Measurements from ENCODE around the gene TBC1D22A. TPM values are rescaled to one million over a fixed set of nuclear protein-coding genes. Genes with fewer than 3 reads are reported as not detected.

Gene TBC1D22A
- polyA plus RNA-seq, 1 experiment, result 19.8 TPM

GRCh38 chr22:47127441-47127871 lies 365.0 kb downstream of the TBC1D22A start:
- no peaks in the 10 kb centered on the region for H3K9me3 ChIP-seq (ENCODE audit: control insufficient read depth, insufficient read depth, low read length)
- TF ChIP-seq, protein P1, sequence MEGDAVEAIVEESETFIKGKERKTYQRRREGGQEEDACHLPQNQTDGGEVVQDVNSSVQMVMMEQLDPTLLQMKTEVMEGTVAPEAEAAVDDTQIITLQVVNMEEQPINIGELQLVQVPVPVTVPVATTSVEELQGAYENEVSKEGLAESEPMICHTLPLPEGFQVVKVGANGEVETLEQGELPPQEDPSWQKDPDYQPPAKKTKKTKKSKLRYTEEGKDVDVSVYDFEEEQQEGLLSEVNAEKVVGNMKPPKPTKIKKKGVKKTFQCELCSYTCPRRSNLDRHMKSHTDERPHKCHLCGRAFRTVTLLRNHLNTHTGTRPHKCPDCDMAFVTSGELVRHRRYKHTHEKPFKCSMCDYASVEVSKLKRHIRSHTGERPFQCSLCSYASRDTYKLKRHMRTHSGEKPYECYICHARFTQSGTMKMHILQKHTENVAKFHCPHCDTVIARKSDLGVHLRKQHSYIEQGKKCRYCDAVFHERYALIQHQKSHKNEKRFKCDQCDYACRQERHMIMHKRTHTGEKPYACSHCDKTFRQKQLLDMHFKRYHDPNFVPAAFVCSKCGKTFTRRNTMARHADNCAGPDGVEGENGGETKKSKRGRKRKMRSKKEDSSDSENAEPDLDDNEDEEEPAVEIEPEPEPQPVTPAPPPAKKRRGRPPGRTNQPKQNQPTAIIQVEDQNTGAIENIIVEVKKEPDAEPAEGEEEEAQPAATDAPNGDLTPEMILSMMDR (IDR thresholded peaks at IDR 0.05; ENCODE audit: low read depth, low read length), result no peak
- ChIA-PET CTCF (no interaction called here), POLR2A (no interaction called here)
- H3K27me3 ChIP-seq (ENCODE audit: control insufficient read depth, insufficient read depth, low read length), result no peaks in the 10 kb centered on the region
- DNase-seq (ENCODE audit: low read depth, low spot score), result no peak
- no peak overlapping the region for H3K27ac ChIP-seq (ENCODE audit: low read depth, low read length)
- no peak overlapping the region for H3K4me3 ChIP-seq (ENCODE audit: low read depth, low read length)

DNA sequence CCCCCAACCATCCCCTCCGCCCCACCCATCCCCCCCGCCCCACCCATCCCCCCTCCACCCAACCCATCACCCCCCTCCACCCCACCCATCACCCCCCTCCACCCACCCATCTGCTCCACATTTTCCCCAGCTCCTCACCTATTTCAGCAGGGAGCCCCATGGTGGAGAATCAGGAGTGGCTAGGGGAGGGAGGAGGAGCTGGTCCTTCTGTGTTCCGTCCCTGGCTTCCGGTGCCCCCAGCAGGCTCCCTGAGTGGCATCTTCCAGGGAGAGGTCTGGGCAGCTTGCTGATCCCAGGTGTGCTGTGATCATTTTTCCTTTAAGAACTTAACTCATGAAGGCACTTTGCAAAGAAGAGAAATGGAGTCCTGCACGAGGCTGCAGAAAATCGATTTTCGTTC lies 365.8 kb downstream of the TBC1D22A start:
- ChIA-PET POLR2A (no interaction called here), CTCF (no interaction called here)
- Histone ChIP-seq H3K4me3 (ENCODE audit: low read depth, low read length) (no peak overlapping the region), H3K9me3 (ENCODE audit: control insufficient read depth, insufficient read depth, low read length) (no peaks in the 10 kb centered on the region), H3K27ac (ENCODE audit: low read depth, low read length) (no peak overlapping the region), H3K27me3 (ENCODE audit: control insufficient read depth, insufficient read depth, low read length) (no peaks in the 10 kb centered on the region)
- TF ChIP-seq, protein P1 (IDR thresholded peaks at IDR 0.05; ENCODE audit: low read depth, low read length), result no peak
- no peak for DNase-seq (ENCODE audit: low read depth, low spot score)

DNA sequence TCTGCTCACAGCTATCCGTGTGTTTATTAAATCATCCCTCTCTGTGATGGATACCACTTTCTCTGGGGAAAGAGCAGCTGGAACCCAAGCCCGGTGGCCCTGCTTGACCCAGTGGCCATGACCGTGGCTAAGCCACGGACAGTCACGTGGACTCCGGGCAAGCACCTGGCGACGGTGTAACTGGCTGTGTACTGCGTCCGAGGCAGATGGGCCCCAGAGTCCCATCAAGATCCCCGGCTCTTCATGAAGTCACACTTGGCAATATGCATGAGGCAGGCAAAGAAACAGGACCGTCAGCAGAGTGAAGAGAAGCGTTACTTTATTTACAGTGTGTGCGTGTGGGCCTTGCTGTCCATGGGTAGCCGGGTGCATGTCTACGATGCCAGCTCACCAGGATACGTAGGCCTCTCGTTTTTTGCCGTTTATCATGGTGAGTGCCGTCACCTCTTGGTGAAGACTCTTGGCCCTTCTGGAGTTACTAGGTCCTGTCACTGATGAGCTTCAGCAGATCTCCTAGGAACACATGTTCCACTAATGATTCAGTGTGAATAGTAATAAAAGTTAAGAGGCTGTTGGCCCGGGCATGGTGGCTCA lies 366.3 kb downstream of the TBC1D22A start:
- TF ChIP-seq, protein P1 (IDR thresholded peaks at IDR 0.05; ENCODE audit: low read depth, low read length), result no peak
- H3K27ac ChIP-seq (ENCODE audit: low read depth, low read length), result no peak overlapping the region
- H3K9me3 ChIP-seq (ENCODE audit: control insufficient read depth, insufficient read depth, low read length), result no peaks in the 10 kb centered on the region
- H3K27me3 ChIP-seq (ENCODE audit: control insufficient read depth, insufficient read depth, low read length), result no peaks in the 10 kb centered on the region
- POLR2A ChIA-PET, result no interaction called here
- CTCF ChIA-PET, result no interaction called here
- no peak overlapping the region for H3K4me3 ChIP-seq (ENCODE audit: low read depth, low read length)
- DNase-seq (ENCODE audit: low read depth, low spot score), result no peak

GRCh38 chr22:47129902-47130635 lies 367.6 kb downstream of the TBC1D22A start:
- H3K27me3 ChIP-seq (ENCODE audit: control insufficient read depth, insufficient read depth, low read length), result no peaks in the 10 kb centered on the region
- no peak for DNase-seq (ENCODE audit: low read depth, low spot score)
- H3K4me3 ChIP-seq (ENCODE audit: low read depth, low read length), result no peak overlapping the region
- CTCF ChIA-PET, result no interaction called here
- TF ChIP-seq, protein P1 (IDR thresholded peaks at IDR 0.05; ENCODE audit: low read depth, low read length), result no peak
- POLR2A ChIA-PET, result no interaction called here
- H3K9me3 ChIP-seq (ENCODE audit: control insufficient read depth, insufficient read depth, low read length), result no peaks in the 10 kb centered on the region
- H3K27ac ChIP-seq (ENCODE audit: low read depth, low read length), result no peak overlapping the region

DNA sequence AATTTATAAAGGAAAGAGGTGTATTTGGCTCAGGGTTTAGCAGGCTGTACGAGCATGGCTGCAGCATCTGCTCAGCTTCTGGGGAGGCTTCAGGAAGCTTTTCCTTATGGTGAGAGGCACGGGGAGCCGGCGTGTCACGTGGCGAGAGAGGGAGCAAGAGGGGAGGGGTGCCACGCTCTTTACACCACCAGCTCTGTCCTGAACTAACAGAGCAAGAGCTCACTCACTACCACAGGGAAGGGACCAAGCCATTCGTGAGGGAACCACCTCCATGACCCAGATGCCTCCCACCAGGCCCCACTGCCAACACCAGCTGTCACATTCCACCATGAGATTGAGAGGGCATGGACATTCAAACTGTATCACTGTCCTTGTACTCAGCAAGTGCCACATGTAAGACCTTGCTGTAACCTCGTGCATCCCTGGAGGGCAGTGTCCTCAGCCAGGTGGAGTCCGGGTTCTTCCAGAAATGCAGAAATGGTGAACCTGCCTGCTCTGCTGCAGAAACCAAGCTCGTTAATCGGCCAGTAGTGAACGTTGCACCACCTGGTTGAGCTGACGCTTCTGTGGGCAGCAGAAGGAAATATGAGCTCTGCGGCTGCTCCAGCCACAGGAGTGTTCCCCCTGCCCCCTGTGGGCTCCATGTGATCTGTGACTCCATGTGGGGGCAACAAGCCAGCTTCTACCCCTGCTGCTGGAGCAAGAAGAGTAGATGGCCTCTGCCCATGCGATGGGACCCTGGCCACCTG lies 368.6 kb downstream of the TBC1D22A start:
- ChIA-PET CTCF (no interaction called here), POLR2A (no interaction called here)
- Histone ChIP-seq H3K4me3 (ENCODE audit: low read depth, low read length) (no peak overlapping the region), H3K9me3 (ENCODE audit: control insufficient read depth, insufficient read depth, low read length) (no peaks in the 10 kb centered on the region), H3K27ac (ENCODE audit: low read depth, low read length) (no peak overlapping the region), H3K27me3 (ENCODE audit: control insufficient read depth, insufficient read depth, low read length) (no peaks in the 10 kb centered on the region)
- TF ChIP-seq, protein P1 (IDR thresholded peaks at IDR 0.05; ENCODE audit: low read depth, low read length), result no peak
- DNase-seq (ENCODE audit: low read depth, low spot score), result no peak

Data from AG04450 (cell line).